Pancreas (tissue), 10 donors: ENCODE results near the gene PGAP3. TPM values are rescaled to one million over a fixed set of nuclear protein-coding genes. Genes with fewer than 3 reads are reported as not detected.

Experiments used
- ATAC-seq, 4 donors: fragments of 200-7000 bp; cut with Tn5 transposase; one replicate each; pipeline versions ENCODE4 v1.8.0 to v1.9.1; 2020; ENCODE audit warnings: mild to moderate bottlenecking in 4 of 4, moderate library complexity in 4 of 4
- DNase-seq, 6 donors: peaks; one replicate each; pipeline ENCODE4 v3.0.0-alpha.2; 2020
- FAIRE-seq: peaks from 2 replicates; lab custom pipeline; 2012; peaks lifted over from hg19 to GRCh38; lab: Jason Lieb, UNC
- H3K27ac ChIP-seq, 4 donors: fragments of 200-600 bp; sonication (generic); 1 replicate in 3 of 4; 2 replicates in 1 of 4; pipeline versions ENCODE4 v1.5.0 to v1.8.0; 2020
- H3K27me3 ChIP-seq, 4 donors: fragments of 200-600 bp; one replicate each; pipeline ENCODE4 v1.8.0; 2021
- H3K36me3 ChIP-seq, 3 donors: fragments of 200-600 bp; sonication (generic) in 1 of 3; one replicate each; pipeline versions ENCODE4 v1.5.0 to v1.8.0; 2020 to 2021
- H3K4me1 ChIP-seq, 3 donors: fragments of 200-600 bp; one replicate each; pipeline ENCODE4 v1.8.0; 2021
- H3K4me3 ChIP-seq, 4 donors: fragments of 200-600 bp; sonication (generic) in 2 of 4; one replicate each; pipeline versions ENCODE4 v1.5.0 to v1.8.0; 2020 to 2021
- H3K9me3 ChIP-seq, 4 donors: fragments of 200-600 bp; one replicate each; pipeline ENCODE4 v1.8.0; 2021
- WGBS, 2 donors: extraction: QIAGEN DNeasy Blood & Tissue Kit; methylation state at CpG; one replicate each; pipeline ENCODE4 v1.1.7; 2013; 5-methylcytosine and 5-hydroxymethylcytosine counted together
- intact Hi-C, 3 donors: fragments of 100-400 bp; cut with DNase I; formaldehyde crosslinking; loops; one replicate each; pipeline versions ENCODE4 v1.11.1 to v1.14.2; 2022
- polyA plus RNA-seq, 2 donors: library from polyadenylated mRNA; stranded (reverse); fragments of 200-250 nt; gene quantifications; one replicate each; pipeline ENCODE4 v1.2.3, GENCODE V29; 2013
- total RNA-seq, 6 donors: library from RNA; stranded (reverse); fragmentation: NEBNext Ultra II Directional in 4 of 6; extraction: Animal tissue kit (Norgen Biotek cat#: 25700) in 4 of 6; gene quantifications; one replicate each; pipeline versions ENCODE4 v1.2.1 to v1.2.4, GENCODE V29; 2021 to 2023
- TF ChIP-seq, protein P1 (sequence below), 4 donors: fragments of 200-600 bp; sonication (generic) in 3 of 4; IDR thresholded peaks; one replicate each; pipeline versions ENCODE4 v1.5.0 to v1.8.0; 2021; ENCODE audit warnings: antibody characterized with exemption in 4 of 4
- donor health status: healthy with polysubstance abuse.
- donor health status: DM: no; HTN: no; CAD: no; lungs with moderate emphysema.
- donor health status: DM: no; HTN: no; CAD: no.
- donor health status: control.
- donor health status: control.
- donor health status: Bipolar disorder and iron deficiency.
- donor health status: DM: yes; HTN: yes; CAD: no.
- donor health status: DM: no; HTN: no; CAD: no.
- donor health status: DM: no; HTN: no; CAD: no.
- donor health status: DM: yes; HTN: yes; CAD: no.

Gene PGAP3
- total and polyA plus RNA-seq, 8 donors = 19.4 to 46.3 (median 26.9) TPM

DNA sequence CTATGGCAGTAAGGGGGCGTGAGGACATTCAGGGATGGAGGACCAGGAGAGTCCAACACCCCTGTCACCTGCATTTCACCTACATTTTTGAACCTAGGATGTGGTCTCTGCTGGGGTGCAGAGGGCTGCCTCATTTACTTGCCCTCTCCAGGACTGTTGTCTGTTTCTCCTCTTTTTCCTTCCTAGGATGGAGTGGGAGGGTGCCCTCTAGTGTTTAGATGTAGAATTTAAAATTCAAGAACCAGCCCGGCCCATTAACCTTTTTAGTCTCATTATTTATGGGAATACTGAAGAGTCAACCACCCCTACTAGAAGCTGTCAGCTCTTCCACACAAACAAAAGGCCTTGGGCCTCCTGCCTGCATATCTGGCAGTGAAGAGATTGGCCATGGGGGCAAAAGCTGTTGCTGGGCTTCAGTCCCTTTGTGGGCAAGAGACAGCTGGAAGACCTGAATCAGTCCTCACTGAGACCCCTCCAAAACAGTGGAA, 53.4 kb downstream of the PGAP3 start:
- no peaks in the 10 kb centered on the region for H3K36me3 ChIP-seq
- TF ChIP-seq, protein P1, sequence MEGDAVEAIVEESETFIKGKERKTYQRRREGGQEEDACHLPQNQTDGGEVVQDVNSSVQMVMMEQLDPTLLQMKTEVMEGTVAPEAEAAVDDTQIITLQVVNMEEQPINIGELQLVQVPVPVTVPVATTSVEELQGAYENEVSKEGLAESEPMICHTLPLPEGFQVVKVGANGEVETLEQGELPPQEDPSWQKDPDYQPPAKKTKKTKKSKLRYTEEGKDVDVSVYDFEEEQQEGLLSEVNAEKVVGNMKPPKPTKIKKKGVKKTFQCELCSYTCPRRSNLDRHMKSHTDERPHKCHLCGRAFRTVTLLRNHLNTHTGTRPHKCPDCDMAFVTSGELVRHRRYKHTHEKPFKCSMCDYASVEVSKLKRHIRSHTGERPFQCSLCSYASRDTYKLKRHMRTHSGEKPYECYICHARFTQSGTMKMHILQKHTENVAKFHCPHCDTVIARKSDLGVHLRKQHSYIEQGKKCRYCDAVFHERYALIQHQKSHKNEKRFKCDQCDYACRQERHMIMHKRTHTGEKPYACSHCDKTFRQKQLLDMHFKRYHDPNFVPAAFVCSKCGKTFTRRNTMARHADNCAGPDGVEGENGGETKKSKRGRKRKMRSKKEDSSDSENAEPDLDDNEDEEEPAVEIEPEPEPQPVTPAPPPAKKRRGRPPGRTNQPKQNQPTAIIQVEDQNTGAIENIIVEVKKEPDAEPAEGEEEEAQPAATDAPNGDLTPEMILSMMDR (IDR thresholded peaks at IDR 0.05) = peak; percentile 63 to 72 (median 66)
- WGBS, 2 donors = 46 to 47% methylated on average over 2 of the region's 2 CpGs
- FAIRE-seq (no peak), ATAC-seq (peak in 1 of 4 donors; percentile 15), DNase-seq (no peak)
- intact Hi-C loops = no loop called here
- H3K9me3 ChIP-seq = no peaks in the 10 kb centered on the region
- no peak overlapping the region for H3K4me3 ChIP-seq
- H3K27me3 ChIP-seq = no peaks in the 10 kb centered on the region
- peak overlapping the region in 1 of 4 donors; percentile 72 for H3K27ac ChIP-seq
- H3K4me1 ChIP-seq = peaks cover 6 to 30% (median 14%) of the 10 kb centered on the region in 3 donors

GRCh38 chr17:39633570-39634183, 54.2 kb downstream of the PGAP3 start:
- Histone ChIP-seq H3K27ac (peak overlapping the region in 3 of 4 donors; percentile 28 to 72 (median 41)), H3K27me3 (no peaks in the 10 kb centered on the region), H3K4me1 (peaks cover 6 to 24% (median 14%) of the 10 kb centered on the region in 3 donors), H3K9me3 (no peaks in the 10 kb centered on the region), H3K36me3 (no peaks in the 10 kb centered on the region), H3K4me3 (no peak overlapping the region)
- ATAC-seq (no peak), DNase-seq (no peak), FAIRE-seq (no peak)
- TF ChIP-seq, protein P1 (IDR thresholded peaks at IDR 0.05) = no peak
- intact Hi-C loops = no loop called here
- 50 to 59% methylated on average over 8 of the region's 8 CpGs for WGBS, 2 donors

DNA sequence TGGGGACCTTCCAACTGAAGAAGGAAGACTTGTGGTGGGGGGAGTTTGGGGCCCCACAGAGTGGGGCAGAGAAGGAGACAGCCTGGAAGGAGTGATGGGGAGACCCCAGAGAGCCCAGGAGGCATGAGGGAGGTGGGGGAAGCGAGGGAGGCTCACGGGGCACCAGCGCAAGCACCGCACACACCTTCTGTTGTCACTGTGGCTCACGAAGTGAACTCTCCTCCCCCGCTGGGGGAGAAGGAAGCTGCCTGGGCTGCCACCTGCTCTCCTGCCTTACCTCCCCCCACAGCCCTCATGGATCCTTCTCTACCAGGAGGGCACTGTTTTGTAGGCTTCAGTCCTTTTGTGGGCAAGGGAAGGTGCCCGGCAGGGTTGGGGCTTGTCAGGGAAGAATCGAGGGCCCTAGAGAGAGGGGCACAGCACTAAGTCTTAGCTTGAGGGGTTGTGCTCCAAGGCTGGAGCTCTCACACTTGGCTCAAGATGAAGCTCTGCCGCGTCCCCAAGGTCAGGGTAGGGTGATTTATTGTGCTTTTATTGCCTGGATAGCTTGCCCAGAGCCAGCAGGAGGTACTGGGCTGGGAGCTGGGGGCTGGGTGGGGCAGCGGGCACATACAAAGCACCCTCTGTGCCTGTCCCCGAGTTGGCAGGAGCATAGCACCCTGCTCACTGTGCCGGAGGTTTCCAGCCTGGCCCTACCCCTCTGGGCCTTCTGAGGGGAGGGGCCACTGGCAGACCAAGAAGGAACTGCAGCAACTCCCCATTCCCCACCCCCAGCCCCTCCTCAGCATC, 55.5 kb downstream of the PGAP3 start:
- no peaks in the 10 kb centered on the region for H3K9me3 ChIP-seq
- intact Hi-C loops = no loop called here

DNA sequence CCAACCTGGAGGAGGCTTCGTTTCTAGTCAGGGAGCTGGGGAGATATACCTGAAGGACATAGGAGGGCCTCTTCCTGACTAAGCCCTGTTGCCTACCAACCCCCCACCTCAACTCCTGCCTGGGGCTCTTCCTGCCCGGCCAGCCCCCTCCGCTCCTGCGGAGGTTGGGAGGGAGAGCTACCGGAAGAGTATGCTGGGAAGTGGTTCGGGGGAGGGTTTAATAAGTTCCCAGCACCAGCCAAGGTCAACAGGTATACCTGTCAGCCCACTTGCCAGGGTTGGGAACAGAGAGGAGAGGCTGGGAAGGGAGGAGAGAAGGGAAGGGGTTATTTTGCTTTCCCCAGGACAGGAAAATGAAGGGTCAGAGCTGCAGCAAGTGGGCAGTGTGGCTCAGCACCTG, 56.5 kb downstream of the PGAP3 start:
- peaks cover 4 to 9% (median 4%) of the 10 kb centered on the region in 3 donors for H3K4me1 ChIP-seq
- no peaks in the 10 kb centered on the region for H3K27me3 ChIP-seq
- H3K9me3 ChIP-seq = no peaks in the 10 kb centered on the region
- ATAC-seq (peak; percentile 38 to 67 (median 58)), DNase-seq (peak in 2 of 6 donors; percentile 55 to 62), FAIRE-seq (no peak)
- peak overlapping the region; percentile 70 to 84 (median 73) for H3K27ac ChIP-seq
- TF ChIP-seq, protein P1 (IDR thresholded peaks at IDR 0.05) = no peak
- intact Hi-C loops = no loop called here
- H3K4me3 ChIP-seq = no peak overlapping the region
- H3K36me3 ChIP-seq = no peaks in the 10 kb centered on the region
- WGBS, 2 donors = 11% methylated on average over 6 of the region's 6 CpGs

More for the DNA sequence above, 55.5 kb downstream of the PGAP3 start:
- H3K36me3 ChIP-seq = no peaks in the 10 kb centered on the region
- H3K4me3 ChIP-seq = peak overlapping the region in 2 of 4 donors; percentile 9
- WGBS, 2 donors = 29 to 43% methylated on average over 13 of the region's 13 CpGs
- ATAC-seq (peak; percentile 38 to 60 (median 51)), FAIRE-seq (no peak), DNase-seq (peak in 5 of 6 donors; percentile 65 to 88 (median 78))
- H3K4me1 ChIP-seq = peaks cover 4 to 12% (median 6%) of the 10 kb centered on the region in 3 donors
- no peaks in the 10 kb centered on the region for H3K27me3 ChIP-seq
- TF ChIP-seq, protein P1 (IDR thresholded peaks at IDR 0.05) = no peak
- peak overlapping the region; percentile 70 to 84 (median 73) for H3K27ac ChIP-seq
